HepG2 (cell line): ENCODE results near the gene DGAT2L6. TPM values are rescaled to one million over a fixed set of nuclear protein-coding genes. Genes with fewer than 3 reads are reported as not detected.

Source experiments
- ATAC-seq: fragments of 200-7000 bp; cut with Tn5 transposase; 3 replicates; pipeline ENCODE4 v1.9.1; 2020; ENCODE audit warnings: mild to moderate bottlenecking, moderate library complexity
- BruUV-seq: library from RNA; stranded (reverse); fragments of 400-500 nt; replicated peaks from 2 replicates; lab custom pipeline; 2021; lab: Mats Ljungman, UMichigan
- CTCF ChIA-PET: fragments of 300-600 bp; formaldehyde crosslinking; extraction: SDS; loops from one replicate; lab custom pipeline; 2021; ENCODE audit warnings: low total read pairs, inconsistent platforms, low intra/inter-chr PET ratio; lab: Yijun Ruan, JAX
- POLR2A ChIA-PET: fragments of 350-600 bp; sonication (Branson Sonifier 250); formaldehyde crosslinking; loops from one replicate; lab custom pipeline; 2020; ENCODE audit warnings: antibody characterized with exemption, inconsistent platforms; lab: Yijun Ruan, JAX
- DNase-seq: peaks from one replicate; pipeline ENCODE4 v3.0.0-alpha.2; 2015; ENCODE audit warnings: low spot score
- FAIRE-seq: peaks from 3 replicates; lab custom pipeline; 2011; peaks lifted over from hg19 to GRCh38; lab: Jason Lieb, UNC
- H2AFZ ChIP-seq: one replicate; pipeline ENCODE4 v1.6.1; 2011; ENCODE audit warnings: low read length, inconsistent platforms
- H3K27ac ChIP-seq: fragments of 300-600 bp; 3 replicates; pipeline ENCODE4 v1.8.0; 2011; ENCODE audit warnings: mixed run types, mild to moderate bottlenecking, mixed read lengths, low read length, inconsistent platforms; ENCODE audit not compliant: insufficient read depth; ENCODE audit errors: extremely low read length
- H3K27me3 ChIP-seq, 2 experiments: fragments of 200-600 bp in 1 of 2; 2 replicates in 1 of 2; 3 replicates in 1 of 2; pipeline versions ENCODE4 v1.6.0 to v1.8.0; 2011; ENCODE audit warnings: low read length in 2 of 2, mild to moderate bottlenecking in 2 of 2, moderate library complexity in 2 of 2, inconsistent platforms in 1 of 2; ENCODE audit not compliant: insufficient read depth in 2 of 2, control insufficient read depth in 1 of 2
- H3K36me3 ChIP-seq, 2 experiments: fragments of 200-600 bp in 1 of 2; replicated peaks in 1 of 2; 2 replicates in 1 of 2; 3 replicates in 1 of 2; pipeline versions ENCODE4 v1.5.1 to v1.8.0; 2011; ENCODE audit warnings: low read length in 2 of 2, inconsistent platforms in 1 of 2; ENCODE audit not compliant: insufficient read depth in 2 of 2, control insufficient read depth in 1 of 2
- H3K4me1 ChIP-seq: 2 replicates; pipeline ENCODE4 v1.5.1; 2012; ENCODE audit warnings: low read length, inconsistent platforms; ENCODE audit not compliant: insufficient read depth
- H3K4me2 ChIP-seq: 2 replicates; pipeline ENCODE4 v1.6.0; 2011; ENCODE audit warnings: low read depth, low read length, inconsistent platforms
- H3K4me3 ChIP-seq, 3 experiments: fragments of 200-600 bp in 1 of 3; sonication (generic), shearing (Covaris generic) in 1 of 3; replicated peaks in 1 of 3; 2 replicates each; pipeline ENCODE4 v1.5.1; 2011 to 2016; ENCODE audit warnings: low read length in 3 of 3, inconsistent platforms in 2 of 3, low read depth in 2 of 3, mild to moderate bottlenecking in 2 of 3, control low read depth in 1 of 3, mixed read lengths in 1 of 3; ENCODE audit not compliant: insufficient read depth in 1 of 3
- H3K79me2 ChIP-seq: one replicate; pipeline ENCODE4 v1.6.1; 2011; ENCODE audit warnings: low read length, inconsistent platforms; ENCODE audit not compliant: insufficient read depth
- H3K9ac ChIP-seq: 2 replicates; pipeline ENCODE4 v1.6.0; 2011; ENCODE audit warnings: mild to moderate bottlenecking, low read depth, low read length, inconsistent platforms; ENCODE audit not compliant: insufficient read depth
- H3K9me3 ChIP-seq: 2 replicates; pipeline ENCODE4 v1.5.1; 2012; ENCODE audit warnings: mild to moderate bottlenecking, low read length
- H4K20me1 ChIP-seq: 2 replicates; pipeline ENCODE4 v1.6.0; 2011; ENCODE audit warnings: inconsistent platforms, mild to moderate bottlenecking, low read length, moderate library complexity; ENCODE audit not compliant: insufficient read depth
- FOXO1 ChIP-seq: sonication (generic); formaldehyde crosslinking; IDR thresholded peaks from 2 replicates; pipeline ENCODE4 v1.4.0; 2020; ENCODE audit warnings: missing genetic modification reagents
- HCFC1 ChIP-seq: fragments of 150-350 bp; IDR thresholded peaks from 2 replicates; pipeline ENCODE4 v1.6.1; 2014; ENCODE audit warnings: low read depth, low read length
- POGZ ChIP-seq: sonication (generic); formaldehyde crosslinking; IDR thresholded peaks from 2 replicates; pipeline ENCODE4 v1.4.0; 2020; ENCODE audit warnings: mild to moderate bottlenecking, missing genetic modification reagents
- RFXAP ChIP-seq: sonication (generic); formaldehyde crosslinking; IDR thresholded peaks from 2 replicates; pipeline ENCODE4 v1.4.0; 2020; ENCODE audit warnings: missing genetic modification reagents, borderline replicate concordance
- ZFP36L1 ChIP-seq: sonication (generic); formaldehyde crosslinking; IDR thresholded peaks from 2 replicates; pipeline ENCODE4 v1.8.0; 2022; ENCODE audit warnings: mild to moderate bottlenecking, missing genetic modification reagents, moderate library complexity
- ZNF292 ChIP-seq: sonication (generic); formaldehyde crosslinking; IDR thresholded peaks from 2 replicates; pipeline ENCODE4 v1.8.1; 2022; ENCODE audit warnings: mild to moderate bottlenecking, low read depth, missing genetic modification reagents, borderline replicate concordance
- ZNF30 ChIP-seq: sonication (generic); formaldehyde crosslinking; IDR thresholded peaks from 2 replicates; pipeline ENCODE4 v1.5.0; 2020; ENCODE audit warnings: mild to moderate bottlenecking, missing genetic modification reagents
- ZNF451 ChIP-seq: sonication (generic); formaldehyde crosslinking; IDR thresholded peaks from 2 replicates; pipeline ENCODE4 v1.5.0; 2020; ENCODE audit warnings: mild to moderate bottlenecking, missing genetic modification reagents
- ZNF550 ChIP-seq: sonication (generic); formaldehyde crosslinking; IDR thresholded peaks from 2 replicates; pipeline ENCODE4 v1.4.0; 2020; ENCODE audit warnings: mild to moderate bottlenecking, missing genetic modification reagents, borderline replicate concordance
- ZNF563 ChIP-seq: sonication (generic); formaldehyde crosslinking; IDR thresholded peaks from 2 replicates; pipeline ENCODE4 v1.8.0; 2022; ENCODE audit warnings: mild to moderate bottlenecking, moderate library complexity, missing genetic modification reagents
- WGBS: methylation state at CpG from one replicate; pipeline ENCODE4 v1.1.6; 2017; ENCODE audit warnings: low lambda C conversion rate; 5-methylcytosine and 5-hydroxymethylcytosine counted together
- in situ Hi-C: cut with HindIII; loops from 2 replicates; pipeline ENCODE4 v1.10.0; 2017; ENCODE audit warnings: low pct_unique_long_range_greater_than_20kb; ENCODE audit not compliant: extremely low pct_ligation_motif_present
- intact Hi-C: fragments of 100-400 bp; cut with micrococcal nuclease; formaldehyde crosslinking; loops from one replicate; pipeline ENCODE4 v1.10.0; 2022; ENCODE audit not compliant: unreplicated experiment
- polyA plus RNA-seq, 8 experiments: library from polyadenylated mRNA; depleted of rRNA in 3 of 8; stranded (reverse) in 7 of 8; unstranded in 1 of 8; fragments of >200 nt; fragmentation: Illumina TruSeq in 4 of 8; extraction: Trizol in 4 of 8; gene quantifications; 2 replicates each; pipeline versions ENCODE4 v1.2.1 to v1.2.3, GENCODE V29; 2011 to 2016; ENCODE audit warnings: low read depth in 4 of 8, missing spikeins in 1 of 8, mixed read lengths in 1 of 8; ENCODE audit not compliant: insufficient read depth in 1 of 8
- total RNA-seq, 5 experiments: library from RNA; depleted of rRNA; stranded (reverse); fragments of >200 nt; fragmentation: Illumina TruSeq; extraction: Trizol; gene quantifications; 2 replicates each; pipeline ENCODE4 v1.2.3, GENCODE V29; 2016; ENCODE audit warnings: low read depth in 1 of 5
- TF ChIP-seq, protein P1 (sequence below): IDR thresholded peaks from 2 replicates; pipeline ENCODE4 v1.6.1; 2016; ENCODE audit warnings: low read depth, missing genetic modification reagents, missing compliant biosample characterization
- TF ChIP-seq, protein P2 (sequence below): sonication (generic); formaldehyde crosslinking; IDR thresholded peaks from 2 replicates; pipeline ENCODE4 v1.8.0; 2022; ENCODE audit warnings: missing genetic modification reagents, low read depth, mild to moderate bottlenecking, borderline replicate concordance
- TF ChIP-seq, protein P3 (sequence below): sonication (generic); formaldehyde crosslinking; IDR thresholded peaks from 2 replicates; pipeline ENCODE4 v1.9.0; 2021; ENCODE audit warnings: missing genetic modification reagents, mild to moderate bottlenecking, borderline replicate concordance

DGAT2L6 gene
- total and polyA plus RNA-seq, 2 of the 13 experiments (the other 11 are each of a cell fraction or from before 2014, with no cell fraction given) = not detected

DNA sequence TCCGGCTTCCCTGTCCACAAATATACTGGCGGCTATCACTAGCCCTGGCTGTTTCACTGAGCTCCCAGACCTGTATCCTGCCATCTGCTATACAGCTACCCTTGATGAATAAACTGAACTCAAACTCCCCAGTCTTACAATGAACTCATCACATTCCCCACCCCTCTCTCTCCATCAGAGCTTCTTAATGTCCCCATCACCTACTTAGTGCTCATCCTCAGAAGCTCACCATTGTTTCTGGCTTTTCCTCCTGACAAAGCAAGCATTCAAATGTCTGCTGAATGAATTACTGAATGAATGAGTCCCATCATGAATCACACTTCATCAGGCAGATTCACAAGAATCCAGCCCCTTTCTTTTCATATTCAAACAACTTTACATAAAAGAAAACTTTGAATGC is 5.7 kb upstream of the DGAT2L6 start:
- POLR2A ChIA-PET = no interaction called here
- no peak overlapping the region for H3K9ac ChIP-seq
- WGBS = 61% methylated on average over 2 of the region's 2 CpGs
- no peak for DNase-seq
- no peak for TF ChIP-seq RFXAP (CRISPR knock-in tag)
- TF ChIP-seq, protein P1, sequence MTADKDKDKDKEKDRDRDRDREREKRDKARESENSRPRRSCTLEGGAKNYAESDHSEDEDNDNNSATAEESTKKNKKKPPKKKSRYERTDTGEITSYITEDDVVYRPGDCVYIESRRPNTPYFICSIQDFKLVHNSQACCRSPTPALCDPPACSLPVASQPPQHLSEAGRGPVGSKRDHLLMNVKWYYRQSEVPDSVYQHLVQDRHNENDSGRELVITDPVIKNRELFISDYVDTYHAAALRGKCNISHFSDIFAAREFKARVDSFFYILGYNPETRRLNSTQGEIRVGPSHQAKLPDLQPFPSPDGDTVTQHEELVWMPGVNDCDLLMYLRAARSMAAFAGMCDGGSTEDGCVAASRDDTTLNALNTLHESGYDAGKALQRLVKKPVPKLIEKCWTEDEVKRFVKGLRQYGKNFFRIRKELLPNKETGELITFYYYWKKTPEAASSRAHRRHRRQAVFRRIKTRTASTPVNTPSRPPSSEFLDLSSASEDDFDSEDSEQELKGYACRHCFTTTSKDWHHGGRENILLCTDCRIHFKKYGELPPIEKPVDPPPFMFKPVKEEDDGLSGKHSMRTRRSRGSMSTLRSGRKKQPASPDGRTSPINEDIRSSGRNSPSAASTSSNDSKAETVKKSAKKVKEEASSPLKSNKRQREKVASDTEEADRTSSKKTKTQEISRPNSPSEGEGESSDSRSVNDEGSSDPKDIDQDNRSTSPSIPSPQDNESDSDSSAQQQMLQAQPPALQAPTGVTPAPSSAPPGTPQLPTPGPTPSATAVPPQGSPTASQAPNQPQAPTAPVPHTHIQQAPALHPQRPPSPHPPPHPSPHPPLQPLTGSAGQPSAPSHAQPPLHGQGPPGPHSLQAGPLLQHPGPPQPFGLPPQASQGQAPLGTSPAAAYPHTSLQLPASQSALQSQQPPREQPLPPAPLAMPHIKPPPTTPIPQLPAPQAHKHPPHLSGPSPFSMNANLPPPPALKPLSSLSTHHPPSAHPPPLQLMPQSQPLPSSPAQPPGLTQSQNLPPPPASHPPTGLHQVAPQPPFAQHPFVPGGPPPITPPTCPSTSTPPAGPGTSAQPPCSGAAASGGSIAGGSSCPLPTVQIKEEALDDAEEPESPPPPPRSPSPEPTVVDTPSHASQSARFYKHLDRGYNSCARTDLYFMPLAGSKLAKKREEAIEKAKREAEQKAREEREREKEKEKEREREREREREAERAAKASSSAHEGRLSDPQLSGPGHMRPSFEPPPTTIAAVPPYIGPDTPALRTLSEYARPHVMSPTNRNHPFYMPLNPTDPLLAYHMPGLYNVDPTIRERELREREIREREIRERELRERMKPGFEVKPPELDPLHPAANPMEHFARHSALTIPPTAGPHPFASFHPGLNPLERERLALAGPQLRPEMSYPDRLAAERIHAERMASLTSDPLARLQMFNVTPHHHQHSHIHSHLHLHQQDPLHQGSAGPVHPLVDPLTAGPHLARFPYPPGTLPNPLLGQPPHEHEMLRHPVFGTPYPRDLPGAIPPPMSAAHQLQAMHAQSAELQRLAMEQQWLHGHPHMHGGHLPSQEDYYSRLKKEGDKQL (CRISPR knock-in tag) = no peak
- no peak overlapping the region for H3K27ac ChIP-seq
- no peaks in the 10 kb centered on the region for H3K79me2 ChIP-seq
- H3K27me3 ChIP-seq = no peaks in the 10 kb centered on the region
- H3K4me1 ChIP-seq = peaks cover 14% of the 10 kb centered on the region
- intact Hi-C loops = no loop called here
- H2AFZ ChIP-seq = no peak overlapping the region
- H3K9me3 ChIP-seq = no peaks in the 10 kb centered on the region
- CTCF ChIA-PET = no interaction called here
- no TSS peak for BruUV-seq
- H3K4me2 ChIP-seq = no peak overlapping the region
- FAIRE-seq = peak; percentile 30
- H4K20me1 ChIP-seq = no peaks in the 10 kb centered on the region
- ATAC-seq = no peak
- in situ Hi-C loops = no loop called here
- no peaks in the 10 kb centered on the region for H3K36me3 ChIP-seq
- no peak overlapping the region for H3K4me3 ChIP-seq

DNA sequence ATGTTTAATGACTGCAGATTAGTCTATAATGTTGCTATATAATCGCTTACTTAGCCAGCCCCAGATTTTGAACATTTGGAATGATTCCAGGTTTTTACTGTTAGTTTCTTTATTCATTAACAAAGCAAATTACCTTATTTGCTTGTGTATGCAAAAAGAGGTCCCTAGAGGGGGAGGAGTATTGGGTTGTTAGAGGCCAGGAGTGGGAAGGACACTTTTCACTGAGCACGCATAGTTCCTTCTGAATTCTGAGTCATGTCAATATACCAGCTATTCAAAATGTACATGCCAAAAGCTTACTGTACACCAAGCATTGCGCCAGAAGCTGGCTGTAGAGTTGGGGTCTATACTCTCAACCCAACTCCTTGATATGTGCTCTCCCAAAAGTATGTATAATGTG is 5.1 kb upstream of the DGAT2L6 start:
- FAIRE-seq = no peak
- no peaks in the 10 kb centered on the region for H3K36me3 ChIP-seq
- no peaks in the 10 kb centered on the region for H4K20me1 ChIP-seq
- H3K9me3 ChIP-seq = no peaks in the 10 kb centered on the region
- 66% methylated on average over 2 of the region's 3 CpGs for WGBS
- no peak overlapping the region for H3K27ac ChIP-seq
- ChIA-PET POLR2A (no interaction called here), CTCF (no interaction called here)
- no peak overlapping the region for H2AFZ ChIP-seq
- DNase-seq = no peak
- no peak overlapping the region for H3K4me2 ChIP-seq
- no peak for ATAC-seq
- in situ Hi-C loops (no loop called here), intact Hi-C loops (no loop called here)
- H3K79me2 ChIP-seq = no peaks in the 10 kb centered on the region
- no peak overlapping the region for H3K4me3 ChIP-seq
- BruUV-seq = no TSS peak
- H3K27me3 ChIP-seq = no peaks in the 10 kb centered on the region
- no peak for TF ChIP-seq FOXO1 (CRISPR knock-in tag)
- no peak for TF ChIP-seq POGZ
- no peak for TF ChIP-seq ZNF563
- TF ChIP-seq, protein P2, sequence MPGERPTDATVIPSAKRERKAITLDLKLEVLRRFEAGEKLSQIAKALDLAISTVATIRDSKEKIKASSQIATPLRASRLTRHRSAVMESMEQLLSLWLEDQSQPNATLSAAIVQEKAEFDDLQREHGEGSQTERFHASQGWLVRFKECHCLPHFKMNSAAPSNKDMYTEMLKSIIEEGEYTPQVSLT (CRISPR knock-in tag) = no peak
- no peak for TF ChIP-seq ZNF451 (CRISPR knock-in tag)
- TF ChIP-seq ZNF550 (CRISPR knock-in tag) = no peak
- TF ChIP-seq ZFP36L1 (CRISPR knock-in tag) = no peak
- no peak for TF ChIP-seq ZNF30 (CRISPR knock-in tag)
- TF ChIP-seq, protein P3, sequence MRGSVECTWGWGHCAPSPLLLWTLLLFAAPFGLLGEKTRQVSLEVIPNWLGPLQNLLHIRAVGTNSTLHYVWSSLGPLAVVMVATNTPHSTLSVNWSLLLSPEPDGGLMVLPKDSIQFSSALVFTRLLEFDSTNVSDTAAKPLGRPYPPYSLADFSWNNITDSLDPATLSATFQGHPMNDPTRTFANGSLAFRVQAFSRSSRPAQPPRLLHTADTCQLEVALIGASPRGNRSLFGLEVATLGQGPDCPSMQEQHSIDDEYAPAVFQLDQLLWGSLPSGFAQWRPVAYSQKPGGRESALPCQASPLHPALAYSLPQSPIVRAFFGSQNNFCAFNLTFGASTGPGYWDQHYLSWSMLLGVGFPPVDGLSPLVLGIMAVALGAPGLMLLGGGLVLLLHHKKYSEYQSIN = no peak
- no peak for TF ChIP-seq HCFC1
- no peak for TF ChIP-seq ZNF292
- H3K9ac ChIP-seq = no peak overlapping the region
- peaks cover 14% of the 10 kb centered on the region for H3K4me1 ChIP-seq
